ENCODE results near the gene NRP2.

GRCh38 chr2:205767617-205768016, 85.3 kb downstream of the NRP2 start:
- TF ChIP-seq CTCF (IDR thresholded peaks at IDR 0.05; ENCODE audit: poor library complexity) = no peak
- no peak for TF ChIP-seq EZH2 (IDR thresholded peaks at IDR 0.05; ENCODE audit: borderline replicate concordance)
